HepG2 (cell line): Measurements from ENCODE around the gene ARHGAP5. TPM values are rescaled to one million over a fixed set of nuclear protein-coding genes. Genes with fewer than 3 reads are reported as not detected.

Experiments used
- ARHGAP35 ChIP-seq: sonication (generic); formaldehyde crosslinking; IDR thresholded peaks from 2 replicates; pipeline ENCODE4 v1.9.0; 2022; ENCODE audit warnings: mild to moderate bottlenecking, inconsistent platforms, moderate library complexity, missing genetic modification reagents, borderline replicate concordance
- ARNT2 ChIP-seq: sonication (generic); formaldehyde crosslinking; IDR thresholded peaks from 2 replicates; pipeline ENCODE4 v1.8.0; 2022; ENCODE audit warnings: mild to moderate bottlenecking, low read depth, missing genetic modification reagents, moderate library complexity
- ATRX ChIP-seq: sonication (generic); formaldehyde crosslinking; IDR thresholded peaks from 2 replicates; pipeline ENCODE4 v1.4.0; 2020; ENCODE audit warnings: missing genetic modification reagents, borderline replicate concordance
- CENPT ChIP-seq: sonication (generic); formaldehyde crosslinking; IDR thresholded peaks from 2 replicates; pipeline ENCODE4 v1.8.0; 2022; ENCODE audit warnings: low read depth, mild to moderate bottlenecking, moderate library complexity, missing genetic modification reagents
- ELF1 ChIP-seq: sonication (generic); formaldehyde crosslinking; IDR thresholded peaks from 2 replicates; pipeline ENCODE4 v1.4.0; 2020; ENCODE audit warnings: missing genetic modification reagents
- GTF3A ChIP-seq: sonication (generic); formaldehyde crosslinking; conservative IDR thresholded peaks from 2 replicates; pipeline ENCODE4 v1.4.0; 2020; ENCODE audit warnings: mild to moderate bottlenecking, missing genetic modification reagents
- HINFP ChIP-seq: sonication (generic); formaldehyde crosslinking; IDR thresholded peaks from 2 replicates; pipeline ENCODE4 v1.4.0; 2020; ENCODE audit warnings: low read depth, mild to moderate bottlenecking, missing genetic modification reagents
- IKZF1 ChIP-seq: fragments of 450-650 bp; IDR thresholded peaks from 2 replicates; pipeline ENCODE4 v1.7.1; 2016
- KLF16 ChIP-seq, 2 experiments: sonication (generic) in 1 of 2; formaldehyde crosslinking in 1 of 2; IDR thresholded peaks; 2 replicates each; pipeline versions ENCODE4 v1.6.1 to v1.8.0; 2016 to 2023; ENCODE audit warnings: missing genetic modification reagents in 2 of 2, missing compliant biosample characterization in 1 of 2
- MLLT10 ChIP-seq: sonication (generic); formaldehyde crosslinking; IDR thresholded peaks from 2 replicates; pipeline ENCODE4 v1.4.0; 2020; ENCODE audit warnings: missing genetic modification reagents
- NR1H2 ChIP-seq: sonication (generic); formaldehyde crosslinking; IDR thresholded peaks from 2 replicates; pipeline ENCODE4 v1.8.1; 2022; ENCODE audit warnings: low read depth, missing genetic modification reagents, borderline replicate concordance
- NRL ChIP-seq: sonication (generic); formaldehyde crosslinking; IDR thresholded peaks from 2 replicates; pipeline ENCODE4 v1.5.0; 2020; ENCODE audit warnings: missing genetic modification reagents, mild to moderate bottlenecking, moderate library complexity, borderline replicate concordance
- RFXAP ChIP-seq: sonication (generic); formaldehyde crosslinking; IDR thresholded peaks from 2 replicates; pipeline ENCODE4 v1.4.0; 2020; ENCODE audit warnings: missing genetic modification reagents, borderline replicate concordance
- RXRB ChIP-seq: IDR thresholded peaks from 2 replicates; pipeline ENCODE4 v1.6.1; 2016; ENCODE audit warnings: borderline replicate concordance, missing genetic modification reagents, missing compliant biosample characterization
- SIX1 ChIP-seq: sonication (generic); formaldehyde crosslinking; IDR thresholded peaks from 2 replicates; pipeline ENCODE4 v1.4.0; 2020; ENCODE audit warnings: missing genetic modification reagents, borderline replicate concordance
- SMARCC2 ChIP-seq: fragments of 450-650 bp; IDR thresholded peaks from 2 replicates; pipeline ENCODE4 v1.6.1; 2017; ENCODE audit warnings: antibody characterized with exemption, mild to moderate bottlenecking
- SNAI1 ChIP-seq: sonication (generic); formaldehyde crosslinking; IDR thresholded peaks from 2 replicates; pipeline ENCODE4 v1.5.0; 2020; ENCODE audit warnings: mild to moderate bottlenecking, missing genetic modification reagents, borderline replicate concordance
- SNAPC2 ChIP-seq: sonication (generic); formaldehyde crosslinking; IDR thresholded peaks from 2 replicates; pipeline ENCODE4 v1.8.1; 2022; ENCODE audit warnings: mild to moderate bottlenecking, missing genetic modification reagents
- SP2 ChIP-seq: sonication (generic); formaldehyde crosslinking; IDR thresholded peaks from 2 replicates; pipeline ENCODE4 v1.5.1; 2020; ENCODE audit warnings: mild to moderate bottlenecking, missing genetic modification reagents
- TP53 ChIP-seq: sonication (generic); formaldehyde crosslinking; conservative IDR thresholded peaks from 2 replicates; pipeline ENCODE4 v1.4.0; 2020; ENCODE audit warnings: missing genetic modification reagents
- ZBTB49 ChIP-seq: sonication (generic); formaldehyde crosslinking; IDR thresholded peaks from 2 replicates; pipeline ENCODE4 v1.4.0; 2020; ENCODE audit warnings: missing genetic modification reagents, borderline replicate concordance
- ZIK1 ChIP-seq: sonication (generic); formaldehyde crosslinking; IDR thresholded peaks from 2 replicates; pipeline ENCODE4 v1.5.0; 2020; ENCODE audit warnings: mild to moderate bottlenecking, low read depth, missing genetic modification reagents, borderline replicate concordance
- ZNF652 ChIP-seq: IDR thresholded peaks from 2 replicates; pipeline ENCODE4 v1.6.1; 2016; ENCODE audit warnings: low read depth, borderline replicate concordance
- ZNF724P ChIP-seq: sonication (generic); formaldehyde crosslinking; IDR thresholded peaks from 2 replicates; pipeline ENCODE4 v1.8.0; 2022; ENCODE audit warnings: missing genetic modification reagents, borderline replicate concordance
- polyA plus RNA-seq, 8 experiments: library from polyadenylated mRNA; depleted of rRNA in 3 of 8; stranded (reverse) in 7 of 8; unstranded in 1 of 8; fragments of >200 nt; fragmentation: Illumina TruSeq in 4 of 8; extraction: Trizol in 4 of 8; gene quantifications; 2 replicates each; pipeline versions ENCODE4 v1.2.1 to v1.2.3, GENCODE V29; 2011 to 2016; ENCODE audit warnings: low read depth in 4 of 8, missing spikeins in 1 of 8, mixed read lengths in 1 of 8; ENCODE audit not compliant: insufficient read depth in 1 of 8
- total RNA-seq, 5 experiments: library from RNA; depleted of rRNA; stranded (reverse); fragments of >200 nt; fragmentation: Illumina TruSeq; extraction: Trizol; gene quantifications; 2 replicates each; pipeline ENCODE4 v1.2.3, GENCODE V29; 2016; ENCODE audit warnings: low read depth in 1 of 5
- TF ChIP-seq, protein P1 (sequence below): IDR thresholded peaks from 2 replicates; pipeline ENCODE4 v1.6.1; 2018; ENCODE audit warnings: missing genetic modification reagents, mild to moderate bottlenecking, missing compliant biosample characterization

Gene ARHGAP5
- total and polyA plus RNA-seq, 2 of the 13 experiments (the other 11 are each of a cell fraction or from before 2014, with no cell fraction given), result 33.7 to 144 TPM

GRCh38 chr14:32077081-32078022 is at the start of gene ARHGAP5 (continued):
- TF ChIP-seq ZBTB49 (CRISPR knock-in tag) (no peak), HINFP (CRISPR knock-in tag) (no peak; the same call in 1 of the 2 replicates), KLF16 (CRISPR knock-in tag; IDR thresholded peaks at IDR 0.05) (peak in 1 of 2 experiments; percentile 41; a peak in 1 of 4 replicates), SNAPC2 (CRISPR knock-in tag) (peak; percentile 35), ATRX (no peak), IKZF1 (no peak), MLLT10 (no peak), ZNF724P (CRISPR knock-in tag) (no peak; the same call in 1 of the 2 replicates), ZIK1 (CRISPR knock-in tag) (no peak), ARHGAP35 (CRISPR knock-in tag) (peak; percentile 56; the same call in 1 of the 2 replicates), TP53 (CRISPR knock-in tag) (no peak), SP2 (CRISPR knock-in tag) (peak; percentile 10; the same call in 1 of the 2 replicates), NR1H2 (peak; percentile 28), ARNT2 (CRISPR knock-in tag) (peak; percentile 58), NRL (CRISPR knock-in tag) (peak; percentile 93; the same call in 1 of the 2 replicates), SNAI1 (peak; percentile 95; the same call in 1 of the 2 replicates), CENPT (CRISPR knock-in tag) (no peak), RFXAP (CRISPR knock-in tag) (peak; percentile 28; the same call in 1 of the 2 replicates), RXRB (CRISPR knock-in tag) (no peak), ELF1 (no peak), ZNF652 (no peak), SIX1 (CRISPR knock-in tag) (no peak), GTF3A (no peak), SMARCC2 (no peak)
- TF ChIP-seq, protein P1, sequence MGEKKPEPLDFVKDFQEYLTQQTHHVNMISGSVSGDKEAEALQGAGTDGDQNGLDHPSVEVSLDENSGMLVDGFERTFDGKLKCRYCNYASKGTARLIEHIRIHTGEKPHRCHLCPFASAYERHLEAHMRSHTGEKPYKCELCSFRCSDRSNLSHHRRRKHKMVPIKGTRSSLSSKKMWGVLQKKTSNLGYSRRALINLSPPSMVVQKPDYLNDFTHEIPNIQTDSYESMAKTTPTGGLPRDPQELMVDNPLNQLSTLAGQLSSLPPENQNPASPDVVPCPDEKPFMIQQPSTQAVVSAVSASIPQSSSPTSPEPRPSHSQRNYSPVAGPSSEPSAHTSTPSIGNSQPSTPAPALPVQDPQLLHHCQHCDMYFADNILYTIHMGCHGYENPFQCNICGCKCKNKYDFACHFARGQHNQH (CRISPR knock-in tag), result peak; percentile 74; the same call in 1 of the 2 replicates
